ENCODE measurements around the gene NOC3L. TPM values are rescaled to one million over a fixed set of nuclear protein-coding genes. Genes with fewer than 3 reads are reported as not detected.
"Not testable (repeated sequence)": the region's sequence is repeated elsewhere in the genome, so short reads cannot be mapped to it uniquely, and the experiment has no call there.

NOC3L gene
- total and polyA plus RNA-seq, 4 donors, result 3.6 to 14.7 (median 7.2) TPM

GRCh38 chr10:94350500-94350899, 12.2 kb downstream of the NOC3L start:
- not testable (repeated sequence) for H3K4me3 ChIP-seq (ENCODE audit: low read depth in 1 of 3, low read length in 3 of 3); H3K27me3 ChIP-seq (ENCODE audit: control insufficient read depth in 4 of 4, insufficient read depth in 4 of 4, low read length in 3 of 4); H3K4me1 ChIP-seq (ENCODE audit: control insufficient read depth in 4 of 4, insufficient read depth in 4 of 4, low read length in 3 of 4); H3K9me3 ChIP-seq (ENCODE audit: control insufficient read depth in 4 of 4, low read length in 3 of 4); H3K27ac ChIP-seq (ENCODE audit: low read depth in 1 of 2, low read length in 2 of 2); DNase-seq (ENCODE audit: low spot score); H3K9ac ChIP-seq (ENCODE audit: low read depth in 1 of 2, low read length in 2 of 2)
- 94% methylated on average over 4 of the region's 4 CpGs for WGBS
- peaks cover 3 to 34% (median 23%) of the 10 kb centered on the region in 4 donors for H3K36me3 ChIP-seq (ENCODE audit: control insufficient read depth in 4 of 4, insufficient read depth in 3 of 4, low read depth in 1 of 4, low read length in 3 of 4)

- Histone ChIP-seq H3K4me3 (ENCODE audit: low read depth in 1 of 3, low read length in 3 of 3) (no peak overlapping the region), H3K4me1 (ENCODE audit: control insufficient read depth in 4 of 4, insufficient read depth in 4 of 4, low read length in 3 of 4) (no peaks in the 10 kb centered on the region), H3K9me3 (ENCODE audit: control insufficient read depth in 4 of 4, low read length in 3 of 4) (no peaks in the 10 kb centered on the region), H3K9ac (ENCODE audit: low read depth in 1 of 2, low read length in 2 of 2) (no peak overlapping the region), H3K27me3 (ENCODE audit: control insufficient read depth in 4 of 4, insufficient read depth in 4 of 4, low read length in 3 of 4) (no peaks in the 10 kb centered on the region), H3K36me3 (ENCODE audit: control insufficient read depth in 4 of 4, insufficient read depth in 3 of 4, low read depth in 1 of 4, low read length in 3 of 4) (peaks cover 3 to 37% (median 24%) of the 10 kb centered on the region in 4 donors), H3K27ac (ENCODE audit: low read depth in 1 of 2, low read length in 2 of 2) (no peak overlapping the region)
- WGBS, result 72% methylated on average over 3 of the region's 3 CpGs
- no peak for TF ChIP-seq REST (IDR thresholded peaks at IDR 0.05)
- DNase-seq (ENCODE audit: low spot score), result no peak
Observed at GRCh38 chr10:94349327-94349726, 13.4 kb downstream of the NOC3L start.

DNA sequence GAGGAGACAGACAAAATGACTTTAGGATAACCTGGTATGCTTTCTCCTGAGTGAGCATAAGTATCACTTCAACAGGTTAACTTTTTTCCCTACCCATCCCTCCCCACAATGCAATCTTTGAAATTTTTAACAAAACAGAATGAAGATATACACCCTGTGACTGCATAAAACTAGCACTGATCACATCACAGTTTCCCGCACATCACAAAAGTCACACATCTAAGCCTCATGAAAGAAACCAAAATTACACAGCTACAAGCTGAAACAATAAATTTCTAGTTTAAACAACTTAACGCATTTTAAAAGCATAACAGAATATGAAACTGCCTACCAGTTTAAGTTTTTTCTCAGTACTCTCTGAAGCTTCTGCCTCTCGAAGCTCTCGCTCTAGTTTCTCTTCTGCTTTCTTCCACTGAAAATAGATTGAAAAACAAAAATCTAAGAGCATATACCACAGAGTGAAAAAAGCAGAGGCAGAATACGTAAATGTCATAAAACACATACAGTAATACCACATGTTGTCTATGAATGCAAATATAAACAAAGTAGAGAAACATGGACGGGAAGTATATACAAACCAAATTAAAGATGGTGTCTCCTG, 18.1 kb downstream of the NOC3L start:
- no peak overlapping the region for H3K9ac ChIP-seq (ENCODE audit: low read depth in 1 of 2, low read length in 2 of 2)
- no peak overlapping the region for H3K4me3 ChIP-seq (ENCODE audit: low read depth in 1 of 3, low read length in 3 of 3)
- H3K4me1 ChIP-seq (ENCODE audit: control insufficient read depth in 4 of 4, insufficient read depth in 4 of 4, low read length in 3 of 4), result no peaks in the 10 kb centered on the region
- H3K27me3 ChIP-seq (ENCODE audit: control insufficient read depth in 4 of 4, insufficient read depth in 4 of 4, low read length in 3 of 4), result no peaks in the 10 kb centered on the region
- DNase-seq (ENCODE audit: low spot score), result no peak
- TF ChIP-seq RXRA (IDR thresholded peaks at IDR 0.05) (no peak), TAF1 (conservative IDR thresholded peaks at IDR 0.05) (no peak), GABPA (IDR thresholded peaks at IDR 0.05 in 1 of 2, conservative IDR thresholded peaks at IDR 0.05 in 1 of 2) (no peak), REST (IDR thresholded peaks at IDR 0.05) (no peak), FOXA1 (IDR thresholded peaks at IDR 0.05) (no peak), ATF3 (IDR thresholded peaks at IDR 0.05) (no peak), JUND (IDR thresholded peaks at IDR 0.05) (no peak), HNF4A (conservative IDR thresholded peaks at IDR 0.05) (no peak)
- TF ChIP-seq, protein P1, sequence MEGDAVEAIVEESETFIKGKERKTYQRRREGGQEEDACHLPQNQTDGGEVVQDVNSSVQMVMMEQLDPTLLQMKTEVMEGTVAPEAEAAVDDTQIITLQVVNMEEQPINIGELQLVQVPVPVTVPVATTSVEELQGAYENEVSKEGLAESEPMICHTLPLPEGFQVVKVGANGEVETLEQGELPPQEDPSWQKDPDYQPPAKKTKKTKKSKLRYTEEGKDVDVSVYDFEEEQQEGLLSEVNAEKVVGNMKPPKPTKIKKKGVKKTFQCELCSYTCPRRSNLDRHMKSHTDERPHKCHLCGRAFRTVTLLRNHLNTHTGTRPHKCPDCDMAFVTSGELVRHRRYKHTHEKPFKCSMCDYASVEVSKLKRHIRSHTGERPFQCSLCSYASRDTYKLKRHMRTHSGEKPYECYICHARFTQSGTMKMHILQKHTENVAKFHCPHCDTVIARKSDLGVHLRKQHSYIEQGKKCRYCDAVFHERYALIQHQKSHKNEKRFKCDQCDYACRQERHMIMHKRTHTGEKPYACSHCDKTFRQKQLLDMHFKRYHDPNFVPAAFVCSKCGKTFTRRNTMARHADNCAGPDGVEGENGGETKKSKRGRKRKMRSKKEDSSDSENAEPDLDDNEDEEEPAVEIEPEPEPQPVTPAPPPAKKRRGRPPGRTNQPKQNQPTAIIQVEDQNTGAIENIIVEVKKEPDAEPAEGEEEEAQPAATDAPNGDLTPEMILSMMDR (IDR thresholded peaks at IDR 0.05; ENCODE audit: low read depth, low read length, missing input control), result no peak
- H3K36me3 ChIP-seq (ENCODE audit: control insufficient read depth in 4 of 4, insufficient read depth in 3 of 4, low read depth in 1 of 4, low read length in 3 of 4), result peaks cover 7 to 42% (median 31%) of the 10 kb centered on the region in 4 donors
- H3K9me3 ChIP-seq (ENCODE audit: control insufficient read depth in 4 of 4, low read length in 3 of 4), result no peaks in the 10 kb centered on the region
- 91% methylated on average over 6 of the region's 6 CpGs for WGBS
- no peak overlapping the region for H3K27ac ChIP-seq (ENCODE audit: low read depth in 1 of 2, low read length in 2 of 2)

Data from liver (tissue), 9 donors.